CD1c-positive myeloid dendritic cell (primary cell): ENCODE data around the gene MLXIP.

Experiments
- DNase-seq: peaks from one replicate; pipeline ENCODE4 v3.0.0-alpha.2; 2016; ENCODE audit errors: extremely low spot score

Gene MLXIP

DNA sequence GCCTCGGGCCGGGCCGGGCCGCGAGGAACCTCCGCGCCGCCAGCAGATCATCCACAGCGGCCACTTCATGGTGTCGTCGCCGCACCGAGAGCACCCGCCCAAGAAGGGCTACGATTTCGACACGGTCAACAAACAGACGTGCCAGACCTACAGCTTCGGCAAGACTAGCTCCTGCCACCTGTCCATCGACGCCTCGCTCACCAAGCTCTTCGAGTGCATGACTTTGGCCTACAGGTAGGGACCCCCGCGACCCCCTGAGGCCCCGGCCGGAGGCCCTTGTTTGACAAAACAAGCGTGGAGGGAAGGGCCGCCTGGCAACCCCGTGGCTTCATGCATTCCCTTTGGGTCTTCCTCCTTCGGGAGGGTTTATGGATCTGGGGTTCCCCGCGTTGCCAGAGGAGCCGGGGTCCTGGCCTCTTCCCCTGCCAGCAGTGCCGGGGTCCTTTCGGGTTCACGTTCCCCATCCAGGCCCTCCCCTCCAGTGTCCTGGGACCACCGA, 526 bp downstream of the MLXIP start:
- peak; percentile 34 for DNase-seq

DNA sequence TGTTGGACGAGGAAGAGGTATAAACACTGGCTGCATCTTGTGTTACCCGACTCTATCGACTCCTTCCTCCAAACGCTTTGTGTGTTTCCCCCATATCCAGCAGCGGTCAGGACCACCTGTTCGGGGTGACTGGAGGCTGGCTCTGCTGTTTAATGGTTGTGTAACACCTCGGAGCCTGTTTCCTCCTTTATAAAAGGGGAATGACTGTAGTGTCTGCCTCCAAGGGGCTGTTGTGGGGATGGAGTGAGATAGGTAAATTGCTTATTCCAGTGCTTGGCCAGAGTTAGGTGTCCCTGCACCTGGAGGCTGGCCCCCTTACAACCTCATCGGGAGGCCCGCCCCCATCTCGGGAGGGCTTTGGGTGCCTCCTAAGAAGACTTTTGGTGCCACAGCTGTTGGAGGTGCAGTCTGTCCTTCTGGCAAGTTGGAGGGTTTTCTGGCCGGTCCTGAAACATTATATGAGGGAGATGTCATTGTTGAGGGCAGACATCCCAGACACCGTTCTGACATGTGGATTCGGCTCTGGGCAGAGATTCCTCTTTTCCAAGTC, 1.1 kb downstream of the MLXIP start:
- peak; percentile 75 for DNase-seq

DNA sequence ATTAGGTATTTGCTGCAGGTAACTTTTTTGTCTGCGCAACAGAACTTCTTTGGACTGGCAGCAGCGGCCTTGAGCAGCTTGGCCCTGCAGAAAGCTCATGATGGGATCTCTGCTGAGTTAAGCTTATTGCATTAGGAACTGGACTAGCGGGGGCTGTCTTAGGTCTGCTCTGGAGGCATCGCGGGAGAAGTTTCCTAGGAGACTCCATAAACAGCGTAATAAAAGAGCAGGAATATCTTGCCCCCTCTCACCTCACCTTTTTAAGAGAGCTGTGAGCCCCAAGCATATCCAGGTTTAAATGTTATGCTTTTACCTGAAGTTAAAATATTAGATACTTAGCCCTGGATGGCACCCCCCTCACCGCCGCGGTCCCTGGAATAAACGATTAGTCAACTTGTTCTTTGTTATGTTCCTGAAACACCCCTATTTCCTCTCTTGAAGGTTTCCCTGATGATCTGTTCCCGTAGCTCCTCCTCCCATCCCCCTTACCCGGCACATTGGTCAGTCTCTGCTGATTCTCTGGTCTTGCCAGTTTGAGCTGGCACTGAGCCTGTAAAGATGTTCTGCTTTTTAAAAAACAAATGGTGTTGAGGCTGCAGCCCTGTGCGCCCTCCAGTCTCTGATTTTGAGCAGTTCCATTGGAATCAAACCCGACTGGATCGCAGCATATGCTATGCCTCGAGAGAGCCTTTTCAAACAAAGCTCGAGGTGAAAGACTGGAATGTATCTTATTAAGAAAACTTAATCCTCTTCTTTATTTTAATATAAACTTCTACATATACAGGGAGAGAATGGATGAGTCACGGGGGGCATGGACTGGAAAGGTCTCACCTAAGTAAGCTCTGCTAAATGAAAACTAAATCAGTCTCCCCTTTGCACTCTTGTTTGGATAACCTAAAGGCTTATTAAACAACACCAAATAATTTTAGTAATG, 1.9 kb downstream of the MLXIP start:
- DNase-seq: peak; percentile 88

DNA sequence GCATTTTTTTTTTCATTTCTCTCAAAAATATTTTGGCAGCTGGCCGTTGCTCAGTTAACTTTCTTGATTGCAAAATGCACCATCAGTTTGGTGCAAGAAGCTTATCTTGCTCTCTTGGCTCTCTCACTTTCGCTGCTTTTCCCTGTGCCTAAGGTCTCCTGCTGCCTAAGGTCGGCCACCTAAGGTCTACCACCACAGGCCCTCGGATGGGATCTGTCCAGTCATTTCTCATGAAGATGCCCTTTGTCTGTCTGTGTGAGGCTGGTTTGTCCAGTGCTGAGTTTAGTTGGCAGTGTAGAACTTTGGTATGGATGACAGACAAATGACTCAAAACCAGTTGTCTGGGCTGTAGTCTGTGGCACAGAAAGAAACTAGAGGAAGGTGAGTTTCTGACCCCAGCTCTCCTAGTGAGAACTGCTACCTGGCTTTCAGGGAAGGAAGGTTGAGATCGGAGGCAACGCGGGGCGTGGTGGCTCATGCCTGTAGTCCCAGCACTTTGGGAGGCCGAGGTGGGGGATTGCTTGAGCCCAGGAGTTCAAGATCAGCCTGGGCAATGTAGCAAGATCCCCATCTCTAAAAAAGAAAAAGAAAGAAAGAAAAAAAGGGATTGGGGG, 2.6 kb downstream of the MLXIP start:
- no peak for DNase-seq

DNA sequence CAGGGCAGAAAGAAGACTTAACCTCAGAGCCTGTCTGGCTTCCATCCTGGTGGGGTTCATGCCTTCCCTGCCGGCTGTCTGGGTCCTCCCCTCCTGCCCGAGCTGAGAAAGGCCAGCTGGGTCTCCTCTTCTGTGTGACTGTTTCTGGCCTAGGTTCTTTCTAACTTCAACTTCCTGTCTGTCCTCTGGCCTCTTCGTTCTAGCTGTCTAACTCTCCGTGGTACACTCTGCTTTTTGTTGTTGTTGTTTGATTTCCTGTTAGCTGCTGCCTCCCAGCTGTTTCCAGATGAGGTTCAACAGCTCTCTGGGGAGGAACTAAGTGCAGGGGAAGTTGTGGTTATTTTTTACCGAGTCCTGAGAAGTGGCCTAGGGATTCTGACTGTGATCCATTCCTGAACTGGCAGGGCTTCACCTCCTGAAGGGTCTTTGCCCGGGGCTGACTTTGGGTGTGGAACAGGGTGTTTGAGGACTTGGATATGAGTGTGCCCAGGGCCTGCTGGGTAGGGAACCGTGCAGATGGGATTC, 3.2 kb downstream of the MLXIP start:
- DNase-seq: peak; percentile 82

DNA sequence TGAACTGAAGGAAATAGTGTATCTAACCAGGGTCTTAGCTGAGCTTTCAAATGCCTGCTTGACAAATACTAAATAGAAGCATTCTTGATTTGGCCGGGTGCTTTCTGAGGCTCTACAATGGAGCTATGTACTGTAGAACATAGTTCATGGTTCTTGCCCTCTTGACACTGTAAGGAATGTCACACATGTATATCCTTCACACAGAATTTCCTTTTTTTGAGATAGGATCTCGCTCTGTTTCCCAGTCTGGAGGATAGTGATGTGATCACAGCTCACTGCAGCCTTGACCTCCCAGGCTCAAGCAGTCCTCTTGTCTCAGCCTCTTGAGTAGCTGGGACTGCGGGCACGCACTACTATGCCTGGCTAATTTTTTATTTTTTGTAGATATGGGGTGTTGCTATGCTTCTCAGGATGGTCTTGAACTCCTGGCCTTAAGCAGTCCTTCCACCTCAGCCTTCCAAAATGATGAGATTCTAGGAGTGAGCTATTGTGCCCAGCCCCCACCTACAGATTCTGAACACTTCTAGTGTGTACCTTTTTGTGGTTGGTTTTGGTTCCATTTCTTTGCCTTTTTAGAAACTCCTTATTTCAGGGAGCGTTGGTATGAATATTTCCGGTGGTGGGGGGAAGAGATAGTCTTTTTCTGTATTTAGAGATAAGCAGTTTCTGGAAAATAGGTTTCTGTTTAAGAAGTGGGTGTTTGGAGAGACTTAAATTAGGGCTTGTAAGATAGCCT, 4.2 kb downstream of the MLXIP start:
- DNase-seq: no peak

DNA sequence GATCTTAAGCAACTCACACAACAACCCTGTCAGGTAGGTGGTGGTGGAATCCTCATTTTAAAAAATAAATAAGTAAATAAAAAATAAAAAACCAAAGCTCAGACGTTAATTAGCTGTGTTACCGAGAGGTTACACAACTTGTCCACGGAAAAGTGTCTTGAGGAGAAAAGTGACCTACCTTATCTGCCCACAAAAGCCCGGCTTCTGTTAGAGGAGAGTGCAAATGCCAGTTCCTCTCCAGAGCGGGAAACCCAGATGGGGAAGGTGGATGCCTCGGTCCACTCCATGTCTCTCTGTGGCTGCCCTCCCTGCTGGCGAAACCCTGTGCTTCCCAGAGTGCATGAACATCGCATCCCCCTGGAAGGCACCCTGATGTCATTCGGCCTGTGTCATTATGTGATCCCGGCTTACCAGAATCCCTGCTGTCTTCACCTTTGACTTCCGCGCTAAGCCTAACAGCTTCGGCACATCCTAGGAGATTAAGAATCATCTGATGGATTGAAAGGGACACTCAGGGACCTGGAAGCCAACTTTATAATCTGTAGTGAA, 6.4 kb downstream of the MLXIP start:
- no peak for DNase-seq

DNA sequence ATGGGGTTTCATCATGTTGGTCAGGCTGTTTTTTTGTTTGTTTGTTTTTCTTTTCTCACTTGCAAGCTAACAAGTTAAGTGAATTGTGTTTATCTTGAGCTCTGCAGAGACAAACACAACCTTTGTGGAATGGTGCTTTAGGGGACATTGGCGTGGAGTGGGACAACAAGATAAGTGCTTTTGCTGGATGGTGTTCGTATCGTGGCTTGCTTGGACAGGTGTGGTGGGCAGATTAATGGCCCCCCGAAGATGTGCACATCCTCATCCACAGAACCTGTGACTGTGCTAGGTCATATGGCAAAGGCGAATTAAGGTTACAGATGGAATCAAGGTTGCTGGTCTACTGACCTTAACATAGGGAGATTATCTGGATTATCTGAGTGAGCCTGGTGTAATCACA, 7.0 kb downstream of the MLXIP start:
- no peak for DNase-seq

DNA sequence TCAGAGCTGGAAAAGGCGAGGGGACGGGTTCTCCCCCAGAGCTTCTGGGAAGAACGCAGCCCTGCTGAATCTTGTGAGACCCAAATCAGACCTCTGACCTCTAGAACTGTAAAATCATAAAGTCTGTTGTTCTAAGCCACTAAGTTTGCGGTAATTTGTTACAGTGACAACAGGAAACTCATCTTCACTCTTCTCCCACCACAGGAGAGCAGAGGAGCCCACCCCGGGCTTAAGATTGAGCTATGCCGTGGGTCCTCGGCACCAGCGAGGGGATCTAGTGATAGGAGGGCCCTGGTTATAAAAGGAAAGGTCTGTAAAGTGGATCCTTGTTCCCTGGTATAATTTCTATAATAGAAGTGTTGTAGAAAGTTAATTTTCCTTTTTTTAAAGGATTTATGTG, 7.6 kb downstream of the MLXIP start:
- no peak for DNase-seq

DNA sequence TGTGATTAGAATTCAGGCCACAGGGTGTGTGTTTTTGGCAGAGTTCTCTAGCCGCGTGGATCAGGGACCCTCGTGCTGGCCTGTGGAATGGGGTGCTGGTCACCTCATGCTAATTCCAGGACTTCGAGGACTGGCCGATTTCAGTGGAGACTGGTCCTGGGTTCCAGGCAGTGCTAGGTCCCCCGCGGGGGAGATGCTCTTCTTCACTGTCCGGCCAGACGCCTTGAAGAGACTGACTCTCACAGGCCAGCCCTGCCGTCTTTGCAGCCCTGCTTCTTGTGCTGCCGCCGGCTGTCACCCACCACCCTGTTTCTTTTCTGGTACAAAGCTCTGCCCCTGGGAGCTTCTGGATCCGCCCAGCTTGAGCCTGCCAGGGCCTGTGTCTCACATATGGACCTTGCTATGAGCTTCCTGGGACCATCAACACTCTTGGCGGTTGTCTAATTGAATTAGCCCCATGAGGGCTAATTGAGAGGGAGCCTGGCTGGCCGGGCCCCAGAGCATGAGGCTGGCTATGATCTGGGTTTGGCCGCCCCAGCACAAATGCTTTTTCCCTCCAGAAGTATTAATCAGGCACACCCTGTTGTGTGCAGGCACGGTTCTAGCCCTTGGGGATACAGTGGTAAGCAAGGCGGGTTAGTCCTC, 8.2 kb downstream of the MLXIP start:
- no peak for DNase-seq

DNA sequence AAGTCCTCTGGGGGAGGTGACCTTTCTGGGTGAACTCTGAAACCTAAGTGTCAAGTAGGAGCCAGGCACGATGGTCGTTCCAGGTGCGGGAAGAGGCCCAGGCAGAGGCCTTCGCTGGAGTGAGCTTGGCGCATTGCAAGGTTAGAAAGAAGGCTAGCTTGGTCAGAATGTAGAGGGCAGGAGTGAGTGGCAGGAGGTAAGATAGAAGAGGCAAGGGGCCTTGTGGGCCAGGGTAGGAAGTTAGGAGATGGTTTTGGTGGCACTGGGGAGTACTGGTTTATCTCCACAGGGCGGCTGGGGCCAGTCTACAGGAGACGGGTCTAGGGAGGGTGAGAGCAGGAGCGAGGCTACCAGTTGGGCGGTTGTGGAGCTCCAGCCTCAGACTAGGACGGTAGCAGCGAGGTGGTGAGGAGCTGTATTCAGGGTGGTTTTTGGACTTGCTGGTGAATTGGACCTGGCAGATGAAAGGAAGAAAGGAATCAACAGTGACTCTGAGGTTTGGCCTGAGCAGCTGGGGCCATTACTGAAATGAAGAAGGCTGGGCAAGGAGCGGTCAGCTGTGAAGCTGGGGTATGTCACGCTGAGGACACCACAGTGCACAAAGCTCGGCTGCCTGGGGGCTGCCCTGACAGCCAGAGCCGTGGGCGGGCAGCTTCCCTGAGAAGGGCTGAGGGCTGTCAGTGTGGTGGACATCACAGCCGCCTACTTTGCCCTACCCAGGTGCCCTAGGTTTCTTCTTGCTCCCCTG, 9.0 kb downstream of the MLXIP start:
- no peak for DNase-seq

DNA sequence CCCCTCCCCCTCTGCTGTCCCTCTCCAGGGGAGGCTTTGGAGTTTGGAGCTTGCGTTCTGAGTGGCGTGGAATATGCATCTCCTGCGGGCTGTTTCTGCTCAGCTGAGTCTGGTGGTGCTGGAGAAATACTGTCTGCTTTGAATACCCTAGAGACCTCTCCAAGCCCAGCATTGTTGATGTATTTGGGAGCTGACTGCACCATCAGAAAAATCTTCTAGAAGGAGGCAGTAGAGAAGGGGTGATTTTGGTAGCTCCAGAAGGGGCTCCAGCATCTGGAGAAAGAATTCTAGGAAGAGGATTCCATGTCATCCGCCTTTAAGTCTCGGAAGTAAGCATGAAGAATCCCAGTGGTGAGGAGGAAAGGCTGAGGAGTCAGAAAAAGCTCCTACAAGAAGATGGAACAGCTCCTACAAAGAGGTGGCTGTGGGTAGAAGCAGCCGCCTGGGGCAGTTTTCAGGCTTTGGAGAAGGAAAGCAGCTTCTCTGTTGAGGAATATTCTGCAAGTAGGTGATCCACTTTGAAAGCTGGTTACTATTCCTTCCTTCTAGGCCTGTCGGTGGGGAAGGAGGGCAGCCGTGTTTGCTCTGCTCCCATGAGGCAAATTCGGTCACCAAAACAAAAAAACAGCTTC, 9.7 kb downstream of the MLXIP start:
- no peak for DNase-seq

DNA sequence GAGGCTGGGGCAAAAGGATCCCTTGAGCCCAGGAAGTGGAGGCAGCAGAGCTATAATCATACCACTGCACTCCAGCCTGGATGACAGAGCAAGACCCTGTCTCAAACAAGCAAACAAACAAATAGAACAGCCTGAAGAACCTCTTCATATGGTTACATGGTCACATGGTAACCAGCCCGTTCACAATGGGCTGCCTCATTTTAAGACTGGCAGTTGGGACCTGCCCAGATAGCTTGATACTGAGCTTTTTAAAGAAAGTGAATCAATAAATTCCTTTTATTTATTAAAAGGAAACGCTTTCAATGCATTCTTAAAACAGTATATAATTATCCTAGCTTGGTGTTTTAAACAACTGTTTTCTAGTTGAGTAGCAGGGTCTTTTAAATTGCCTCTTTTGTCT, 10.5 kb downstream of the MLXIP start:
- DNase-seq: no peak

DNA sequence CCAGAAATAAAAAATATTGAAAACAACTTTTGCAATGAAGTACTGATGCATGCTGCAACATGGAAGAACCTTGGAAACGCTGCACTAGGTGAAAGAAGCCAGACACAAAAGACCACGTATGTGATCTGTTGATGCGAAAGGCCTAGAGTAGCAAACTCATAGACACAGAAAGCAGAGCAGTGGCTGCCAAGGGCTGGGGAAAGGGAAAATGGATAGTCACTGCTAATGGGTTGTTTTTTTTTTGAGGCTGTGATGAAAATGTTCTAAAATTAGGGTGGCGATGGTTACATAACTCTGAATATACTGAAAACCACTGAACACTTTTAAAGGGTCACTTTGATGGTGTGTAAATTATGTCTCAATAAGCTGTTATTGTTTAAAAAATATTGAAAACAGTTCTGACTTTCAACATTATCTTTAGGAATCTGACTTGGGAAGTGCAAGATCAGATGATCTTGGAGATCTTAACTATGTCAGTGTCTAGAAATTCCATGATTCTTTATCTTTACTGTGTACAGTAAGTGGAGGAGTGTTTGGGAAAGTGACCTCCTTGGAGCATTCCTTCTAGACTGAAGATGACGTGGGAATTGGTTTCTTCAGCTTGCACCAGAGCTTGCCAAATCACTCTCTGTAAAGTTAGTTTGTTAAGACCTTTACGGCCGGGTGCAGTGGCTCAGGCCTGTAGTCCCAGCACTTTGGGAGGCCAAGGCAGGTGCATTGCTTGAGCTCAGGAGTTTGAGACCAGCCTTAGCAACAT, 12.4 kb downstream of the MLXIP start:
- no peak for DNase-seq

DNA sequence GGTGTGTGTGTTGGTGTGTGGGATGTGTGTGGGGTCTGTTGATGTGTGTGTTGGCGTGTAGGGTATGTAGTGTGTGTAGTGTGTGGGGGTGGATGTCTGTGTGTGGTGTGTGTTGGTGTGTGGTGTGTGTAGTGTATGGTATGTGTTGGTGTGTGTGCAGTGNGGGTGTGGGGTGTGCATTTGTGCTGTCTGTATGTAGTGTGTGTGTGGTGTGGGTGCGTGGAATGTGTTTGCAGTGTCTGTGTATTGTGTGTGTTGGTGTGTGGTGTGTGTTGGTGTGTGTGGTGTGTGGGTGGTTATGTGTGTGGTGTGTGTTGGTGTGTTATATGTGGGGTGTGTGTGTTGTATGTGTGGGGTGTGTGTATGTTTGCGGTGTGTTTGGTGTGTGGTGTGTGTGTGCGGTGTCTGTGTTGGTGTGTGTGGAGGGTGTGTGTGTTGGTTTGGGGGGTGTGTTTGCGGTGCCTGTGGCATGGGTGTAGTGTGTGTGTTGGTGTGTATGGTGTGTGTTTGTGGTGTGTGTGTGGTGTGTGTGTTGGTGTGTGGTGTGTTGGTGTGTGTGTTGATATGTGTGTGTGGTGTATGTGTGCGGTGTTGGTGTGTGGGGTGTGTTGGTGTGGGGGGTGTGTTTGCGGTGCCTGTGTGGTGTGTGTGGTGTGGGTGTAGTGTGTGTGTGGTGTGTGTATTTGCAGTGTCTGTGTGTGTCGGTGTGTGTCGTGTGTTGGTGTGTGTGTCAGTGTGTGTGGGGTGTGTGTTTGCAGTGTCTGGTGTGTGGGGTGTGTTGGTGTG, 14.7 kb downstream of the MLXIP start:
- no peak for DNase-seq

DNA sequence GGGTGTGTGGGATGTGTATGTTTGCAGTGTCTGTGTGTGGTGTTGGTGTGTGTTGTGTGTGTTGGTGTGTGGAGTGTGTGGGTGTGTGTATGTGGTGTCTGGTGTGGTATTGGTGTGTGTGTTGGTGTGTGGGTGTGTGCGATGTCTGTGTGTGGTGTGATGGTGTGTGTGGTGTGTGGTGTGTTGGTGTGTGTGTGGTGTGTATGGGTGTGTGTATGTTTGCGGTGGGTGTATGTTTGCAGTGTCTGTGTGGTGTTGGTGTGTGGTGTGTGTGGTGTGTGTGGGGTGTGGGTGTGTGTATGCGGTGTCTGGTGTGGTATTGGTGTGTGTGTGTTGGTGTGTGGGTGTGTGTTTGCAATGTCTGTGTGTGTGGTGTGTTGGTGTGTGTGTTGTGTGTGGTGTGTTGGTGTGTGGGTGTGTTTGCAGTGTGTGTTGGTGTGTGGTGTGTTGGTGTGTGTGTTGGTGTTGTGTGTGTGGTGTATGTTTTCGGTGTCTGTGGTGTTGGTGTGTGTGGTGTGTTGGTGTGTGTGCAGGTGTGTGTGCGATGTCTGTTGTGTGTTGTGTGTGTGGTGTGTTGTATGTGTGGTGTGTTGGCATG, 15.7 kb downstream of the MLXIP start:
- DNase-seq: no peak

DNA sequence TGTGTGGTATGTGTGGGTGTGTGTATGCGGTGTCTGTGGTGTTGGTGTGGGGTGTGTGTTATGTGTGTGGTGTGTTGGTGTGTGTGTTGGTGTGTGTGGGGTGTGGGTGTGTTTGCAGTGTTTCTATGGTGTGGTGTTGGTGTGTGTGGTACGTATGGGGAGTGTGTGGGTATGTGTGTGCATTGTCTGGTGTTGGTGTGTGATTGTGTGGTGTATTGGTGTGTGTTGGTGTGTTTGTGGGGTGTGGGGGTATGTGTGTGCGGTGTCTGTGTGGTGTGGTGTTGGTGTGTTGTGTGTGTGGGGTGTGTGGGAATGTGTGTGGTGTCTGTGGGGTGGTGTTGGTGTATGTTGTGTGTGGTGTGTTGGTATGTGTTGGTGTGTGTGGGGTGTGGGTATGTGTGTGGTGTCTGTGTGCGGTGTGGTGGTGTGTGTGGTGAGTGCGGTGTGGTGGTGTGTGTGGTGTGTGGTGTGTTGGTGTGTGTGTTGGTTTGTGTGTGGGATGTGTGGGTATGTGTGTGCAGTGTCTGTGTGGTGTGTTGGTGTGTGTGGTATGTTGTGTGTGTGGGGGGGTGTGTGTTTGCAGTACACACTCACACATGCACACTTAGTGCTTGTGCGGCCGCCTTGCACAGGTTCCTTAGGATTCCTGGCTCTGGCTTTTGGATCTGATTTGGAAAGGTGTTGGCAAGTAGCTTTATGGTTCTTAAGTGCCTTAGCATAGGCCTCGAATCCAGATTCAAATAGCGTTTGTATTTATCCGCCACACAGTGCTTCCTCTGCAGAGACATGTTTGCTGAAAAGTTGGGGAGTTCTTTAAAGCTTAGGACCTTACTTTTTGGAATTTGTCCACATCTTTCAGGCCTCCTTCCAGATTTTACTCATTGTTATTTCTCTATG, 16.4 kb downstream of the MLXIP start:
- DNase-seq: no peak
